T-helper 17 cell (primary cell): ENCODE measurements around the gene WDR5B. TPM values are rescaled to one million over a fixed set of nuclear protein-coding genes. Genes with fewer than 3 reads are reported as not detected.
A peak's percentile ranks its signal among the peaks of the same experiment; 100 is the strongest.

Source experiments
- ATAC-seq: fragments of 150-1000 bp; cut with Tn5 transposase; 2 replicates; pipeline ENCODE4 v1.10.0; 2021; ENCODE audit warnings: mild to moderate bottlenecking, moderate library complexity
- DNase-seq, 3 donors: peaks; one replicate each; pipeline versions ENCODE4 v3.0.0 to v3.0.0-alpha.2; 2020 to 2021
- H3K9me3 ChIP-seq: one replicate; pipeline ENCODE4 v1.7.0; 2013; ENCODE audit warnings: low read length, mild to moderate bottlenecking; ENCODE audit not compliant: control insufficient read depth, poor library complexity, severe bottlenecking
- H3K27ac Mint-ChIP-seq: one replicate; pipeline ENCODE4 v1.8.0; 2022; ENCODE audit warnings: mild to moderate bottlenecking, moderate library complexity, mixed read lengths
- H3K27me3 Mint-ChIP-seq: one replicate; pipeline ENCODE4 v1.8.0; 2022; ENCODE audit warnings: mixed read lengths
- H3K36me3 Mint-ChIP-seq: one replicate; pipeline ENCODE4 v1.8.0; 2022; ENCODE audit warnings: low read depth, mixed read lengths
- H3K4me1 Mint-ChIP-seq: one replicate; pipeline ENCODE4 v1.8.0; 2022; ENCODE audit warnings: mild to moderate bottlenecking, mixed read lengths
- H3K4me3 Mint-ChIP-seq: one replicate; pipeline ENCODE4 v1.8.0; 2022; ENCODE audit warnings: mild to moderate bottlenecking, moderate library complexity, mixed read lengths
- total RNA-seq, 4 donors: library from RNA in 2 of 4; stranded (reverse) in 2 of 4; gene quantifications; one replicate each; pipeline ENCODE4 v1.2.3 and lab custom pipeline; 2022 to 2026

The WDR5B gene
- total RNA-seq, 2 donors from 2014 or later = 4.6 to 5.1 TPM

GRCh38 chr3:122430371-122430770 lies 14.5 kb upstream of the WDR5B start:
- ATAC-seq (no peak), DNase-seq (no peak)
- Mint-ChIP-seq H3K36me3 (peaks cover 15% of the 10 kb centered on the region), H3K4me3 (no peak overlapping the region), H3K27me3 (no peaks in the 10 kb centered on the region), H3K4me1 (no peaks in the 10 kb centered on the region), H3K27ac (peak overlapping the region; percentile 11)
- no peaks in the 10 kb centered on the region for H3K9me3 ChIP-seq

- H3K27me3 Mint-ChIP-seq = no peaks in the 10 kb centered on the region
- H3K4me3 Mint-ChIP-seq = no peak overlapping the region
- peak overlapping the region; percentile 81 for H3K27ac Mint-ChIP-seq
- peaks cover 2% of the 10 kb centered on the region for H3K4me1 Mint-ChIP-seq
- peaks cover 12% of the 10 kb centered on the region for H3K36me3 Mint-ChIP-seq
- DNase-seq (no peak), ATAC-seq (no peak)
- H3K9me3 ChIP-seq = no peaks in the 10 kb centered on the region
Observed at GRCh38 chr3:122427857-122428471, 12.1 kb upstream of the WDR5B start.

- no peaks in the 10 kb centered on the region for H3K27me3 Mint-ChIP-seq
- H3K27ac Mint-ChIP-seq = no peak overlapping the region
Observed at GRCh38 chr3:122421836-122422235, 6.0 kb upstream of the WDR5B start.

GRCh38 chr3:122421101-122421500 lies 5.2 kb upstream of the WDR5B start:
- H3K4me1 Mint-ChIP-seq = peaks cover 16% of the 10 kb centered on the region
- H3K9me3 ChIP-seq = no peaks in the 10 kb centered on the region
- H3K27me3 Mint-ChIP-seq = no peaks in the 10 kb centered on the region
- DNase-seq (no peak), ATAC-seq (no peak)
- no peak overlapping the region for H3K27ac Mint-ChIP-seq
- no peaks in the 10 kb centered on the region for H3K36me3 Mint-ChIP-seq
- no peak overlapping the region for H3K4me3 Mint-ChIP-seq

More at GRCh38 chr3:122421836-122422235, 6.0 kb upstream of the WDR5B start:
- no peaks in the 10 kb centered on the region for H3K36me3 Mint-ChIP-seq
- H3K9me3 ChIP-seq = no peaks in the 10 kb centered on the region
- H3K4me3 Mint-ChIP-seq = no peak overlapping the region
- ATAC-seq = no peak
- H3K4me1 Mint-ChIP-seq = peaks cover 10% of the 10 kb centered on the region
- DNase-seq = no peak

GRCh38 chr3:122416966-122417365 lies 1.1 kb upstream of the WDR5B start:
- Mint-ChIP-seq H3K27me3 (no peaks in the 10 kb centered on the region), H3K36me3 (peaks cover 5% of the 10 kb centered on the region), H3K4me3 (peak overlapping the region; percentile 96), H3K27ac (peak overlapping the region; percentile 99), H3K4me1 (peaks cover 43% of the 10 kb centered on the region)
- ATAC-seq (no peak), DNase-seq (no peak)
- H3K9me3 ChIP-seq = no peaks in the 10 kb centered on the region

- Mint-ChIP-seq H3K4me3 (peak overlapping the region; percentile 96), H3K27me3 (no peaks in the 10 kb centered on the region), H3K4me1 (peaks cover 43% of the 10 kb centered on the region), H3K27ac (peak overlapping the region; percentile 99), H3K36me3 (peaks cover 5% of the 10 kb centered on the region)
- peak; percentile 44 for ATAC-seq
- no peaks in the 10 kb centered on the region for H3K9me3 ChIP-seq
- DNase-seq = peak in 2 of 3 donors; percentile 20 to 34
Observed at GRCh38 chr3:122415104-122415744, 638 bp downstream of the WDR5B start.

GRCh38 chr3:122414391-122414790 lies 1.5 kb downstream of the WDR5B start:
- peaks cover 5% of the 10 kb centered on the region for H3K36me3 Mint-ChIP-seq
- no peaks in the 10 kb centered on the region for H3K27me3 Mint-ChIP-seq
- ATAC-seq (no peak), DNase-seq (no peak)
- H3K9me3 ChIP-seq = no peaks in the 10 kb centered on the region
- peak overlapping the region; percentile 99 for H3K27ac Mint-ChIP-seq
- H3K4me3 Mint-ChIP-seq = peak overlapping the region; percentile 96
- H3K4me1 Mint-ChIP-seq = peaks cover 42% of the 10 kb centered on the region

- Mint-ChIP-seq H3K4me3 (no peak overlapping the region), H3K27me3 (no peaks in the 10 kb centered on the region), H3K4me1 (peaks cover 32% of the 10 kb centered on the region), H3K27ac (no peak overlapping the region), H3K36me3 (peaks cover 9% of the 10 kb centered on the region)
- ATAC-seq (no peak), DNase-seq (no peak)
- H3K9me3 ChIP-seq = no peaks in the 10 kb centered on the region
Observed at GRCh38 chr3:122410639-122411038, 5.2 kb downstream of the WDR5B start.

GRCh38 chr3:122410111-122410510 lies 5.8 kb downstream of the WDR5B start:
- Mint-ChIP-seq H3K36me3 (peaks cover 9% of the 10 kb centered on the region), H3K27me3 (no peaks in the 10 kb centered on the region), H3K27ac (no peak overlapping the region), H3K4me3 (no peak overlapping the region), H3K4me1 (peaks cover 29% of the 10 kb centered on the region)
- no peak for ATAC-seq
- DNase-seq = no peak
- H3K9me3 ChIP-seq = no peaks in the 10 kb centered on the region

GRCh38 chr3:122409446-122409845 lies 6.4 kb downstream of the WDR5B start:
- ATAC-seq = no peak
- no peaks in the 10 kb centered on the region for H3K27me3 Mint-ChIP-seq

GRCh38 chr3:122407946-122408345 lies 7.9 kb downstream of the WDR5B start:
- peak overlapping the region; percentile 54 for H3K27ac Mint-ChIP-seq
- peaks cover 18% of the 10 kb centered on the region for H3K4me1 Mint-ChIP-seq
- no peak overlapping the region for H3K4me3 Mint-ChIP-seq
- H3K9me3 ChIP-seq = no peaks in the 10 kb centered on the region
- ATAC-seq (no peak), DNase-seq (no peak)
- no peaks in the 10 kb centered on the region for H3K27me3 Mint-ChIP-seq
- peaks cover 12% of the 10 kb centered on the region for H3K36me3 Mint-ChIP-seq

More at GRCh38 chr3:122409446-122409845, 6.4 kb downstream of the WDR5B start:
- peak overlapping the region; percentile 43 for H3K4me3 Mint-ChIP-seq
- no peaks in the 10 kb centered on the region for H3K9me3 ChIP-seq
- no peak for DNase-seq
- peaks cover 23% of the 10 kb centered on the region for H3K4me1 Mint-ChIP-seq
- peak overlapping the region; percentile 54 for H3K27ac Mint-ChIP-seq
- peaks cover 9% of the 10 kb centered on the region for H3K36me3 Mint-ChIP-seq

- no peak for DNase-seq
- no peak overlapping the region for H3K4me3 Mint-ChIP-seq
- no peak for ATAC-seq
- peak overlapping the region; percentile 89 for H3K27ac Mint-ChIP-seq
- no peaks in the 10 kb centered on the region for H3K27me3 Mint-ChIP-seq
- H3K4me1 Mint-ChIP-seq = peaks cover 8% of the 10 kb centered on the region
- H3K36me3 Mint-ChIP-seq = peaks cover 9% of the 10 kb centered on the region
- H3K9me3 ChIP-seq = no peaks in the 10 kb centered on the region
Observed at GRCh38 chr3:122406198-122406597, 9.7 kb downstream of the WDR5B start.

- ATAC-seq (no peak), DNase-seq (no peak)
- Mint-ChIP-seq H3K4me3 (no peak overlapping the region), H3K36me3 (peaks cover 9% of the 10 kb centered on the region), H3K4me1 (peaks cover 8% of the 10 kb centered on the region), H3K27ac (no peak overlapping the region), H3K27me3 (no peaks in the 10 kb centered on the region)
- H3K9me3 ChIP-seq = no peaks in the 10 kb centered on the region
Observed at GRCh38 chr3:122405015-122405414, 10.8 kb downstream of the WDR5B start.

GRCh38 chr3:122403489-122403888 lies 12.4 kb downstream of the WDR5B start:
- DNase-seq = no peak
- Mint-ChIP-seq H3K4me3 (no peak overlapping the region), H3K36me3 (peaks cover 5% of the 10 kb centered on the region), H3K4me1 (peaks cover 3% of the 10 kb centered on the region), H3K27ac (peak overlapping the region; percentile 66), H3K27me3 (no peaks in the 10 kb centered on the region)
- ATAC-seq = no peak
- no peaks in the 10 kb centered on the region for H3K9me3 ChIP-seq
